ENCODE measurements around the gene TRAPPC6A. TPM values are rescaled to one million over a fixed set of nuclear protein-coding genes. Genes with fewer than 3 reads are reported as not detected.

TRAPPC6A gene
- total RNA-seq, 4 donors from 2014 or later = 55.9 to 82.3 (median 71.8) TPM

- Histone ChIP-seq H3K4me1 (peaks cover 32% of the 10 kb centered on the region), H3K27ac (no peak overlapping the region), H3K36me3 (no peaks in the 10 kb centered on the region), H3K27me3 (peaks cover 29% of the 10 kb centered on the region), H3K4me3 (no peak overlapping the region), H3K9me3 (no peaks in the 10 kb centered on the region)
- no peak for TF ChIP-seq CTCF (IDR thresholded peaks at IDR 0.05)
- TF ChIP-seq POLR2AphosphoS5 (IDR thresholded peaks at IDR 0.05) = no peak
- TF ChIP-seq POLR2A (IDR thresholded peaks at IDR 0.05) = no peak
- TF ChIP-seq EP300 (IDR thresholded peaks at IDR 0.05) = no peak
- 78% methylated on average over 21 of the region's 23 CpGs for WGBS
- DNase-seq (ENCODE audit: low spot score in 2 of 2) = no peak
Measured at GRCh38 chr19:45213031-45213430, 35.0 kb upstream of the TRAPPC6A start.

- TF ChIP-seq POLR2A (IDR thresholded peaks at IDR 0.05) (no peak), POLR2AphosphoS5 (IDR thresholded peaks at IDR 0.05) (no peak), EP300 (IDR thresholded peaks at IDR 0.05) (no peak), CTCF (IDR thresholded peaks at IDR 0.05) (no peak)
- 27% methylated on average over 12 of the region's 17 CpGs for WGBS
- peaks cover 17% of the 10 kb centered on the region for H3K27me3 ChIP-seq
Measured at GRCh38 chr19:45211751-45212381, 33.8 kb upstream of the TRAPPC6A start.

GRCh38 chr19:45206328-45206727 lies 28.3 kb upstream of the TRAPPC6A start:
- H3K27me3 ChIP-seq = no peaks in the 10 kb centered on the region
- WGBS = 94% methylated on average over 3 of the region's 3 CpGs
- H3K9me3 ChIP-seq = no peaks in the 10 kb centered on the region
- TF ChIP-seq POLR2A (IDR thresholded peaks at IDR 0.05) = no peak
- TF ChIP-seq EP300 (IDR thresholded peaks at IDR 0.05) = no peak
- TF ChIP-seq POLR2AphosphoS5 (IDR thresholded peaks at IDR 0.05) = no peak
- TF ChIP-seq CTCF (IDR thresholded peaks at IDR 0.05) = no peak
- H3K36me3 ChIP-seq = no peaks in the 10 kb centered on the region
- H3K4me3 ChIP-seq = no peak overlapping the region
- no peak overlapping the region for H3K27ac ChIP-seq
- no peak for DNase-seq (ENCODE audit: low spot score in 2 of 2)
- peaks cover 8% of the 10 kb centered on the region for H3K4me1 ChIP-seq

More at GRCh38 chr19:45211751-45212381, 33.8 kb upstream of the TRAPPC6A start:
- Histone ChIP-seq H3K27ac (no peak overlapping the region), H3K4me1 (peaks cover 25% of the 10 kb centered on the region), H3K36me3 (no peaks in the 10 kb centered on the region), H3K9me3 (no peaks in the 10 kb centered on the region), H3K4me3 (no peak overlapping the region)
- DNase-seq (ENCODE audit: low spot score in 2 of 2) = peak in 1 of 2 donors; percentile 75

- no peaks in the 10 kb centered on the region for H3K9me3 ChIP-seq
- H3K27me3 ChIP-seq = no peaks in the 10 kb centered on the region
- H3K36me3 ChIP-seq = no peaks in the 10 kb centered on the region
- TF ChIP-seq POLR2A (IDR thresholded peaks at IDR 0.05) (no peak), CTCF (IDR thresholded peaks at IDR 0.05) (no peak), EP300 (IDR thresholded peaks at IDR 0.05) (no peak), POLR2AphosphoS5 (IDR thresholded peaks at IDR 0.05) (no peak)
- 85% methylated on average over 12 of the region's 12 CpGs for WGBS
- H3K27ac ChIP-seq = no peak overlapping the region
- no peak for DNase-seq (ENCODE audit: low spot score in 2 of 2)
- peaks cover 8% of the 10 kb centered on the region for H3K4me1 ChIP-seq
- H3K4me3 ChIP-seq = no peak overlapping the region
Measured at GRCh38 chr19:45205810-45206209, 27.8 kb upstream of the TRAPPC6A start.

GRCh38 chr19:45202637-45203036 lies 24.6 kb upstream of the TRAPPC6A start:
- no peaks in the 10 kb centered on the region for H3K36me3 ChIP-seq
- H3K9me3 ChIP-seq = no peaks in the 10 kb centered on the region
- no peaks in the 10 kb centered on the region for H3K27me3 ChIP-seq
- H3K4me1 ChIP-seq = peaks cover 8% of the 10 kb centered on the region
- no peak for TF ChIP-seq EP300 (IDR thresholded peaks at IDR 0.05)
- no peak for TF ChIP-seq CTCF (IDR thresholded peaks at IDR 0.05)
- no peak for TF ChIP-seq POLR2A (IDR thresholded peaks at IDR 0.05)
- TF ChIP-seq POLR2AphosphoS5 (IDR thresholded peaks at IDR 0.05) = no peak
- 47% methylated on average over 6 of the region's 6 CpGs for WGBS
- H3K27ac ChIP-seq = peak overlapping the region; percentile 15
- no peak for DNase-seq (ENCODE audit: low spot score in 2 of 2)
- no peak overlapping the region for H3K4me3 ChIP-seq

All from suprapubic skin (tissue), 4 donors.